GM21515 (cell line): ENCODE results near the gene CHTOP.
"Not testable (repeated sequence)": the region's sequence is repeated elsewhere in the genome, so short reads cannot be mapped to it uniquely, and the experiment has no call there.

Experiments used
- ATAC-seq: cut with Tn5 transposase; IDR thresholded peaks from one replicate; pipeline ENCODE4 v1.9.1; 2021; ENCODE audit not compliant: unreplicated experiment

The CHTOP gene

GRCh38 chr1:153631047-153632022, 2.5 kb upstream of the CHTOP start:
- no peak for ATAC-seq

DNA sequence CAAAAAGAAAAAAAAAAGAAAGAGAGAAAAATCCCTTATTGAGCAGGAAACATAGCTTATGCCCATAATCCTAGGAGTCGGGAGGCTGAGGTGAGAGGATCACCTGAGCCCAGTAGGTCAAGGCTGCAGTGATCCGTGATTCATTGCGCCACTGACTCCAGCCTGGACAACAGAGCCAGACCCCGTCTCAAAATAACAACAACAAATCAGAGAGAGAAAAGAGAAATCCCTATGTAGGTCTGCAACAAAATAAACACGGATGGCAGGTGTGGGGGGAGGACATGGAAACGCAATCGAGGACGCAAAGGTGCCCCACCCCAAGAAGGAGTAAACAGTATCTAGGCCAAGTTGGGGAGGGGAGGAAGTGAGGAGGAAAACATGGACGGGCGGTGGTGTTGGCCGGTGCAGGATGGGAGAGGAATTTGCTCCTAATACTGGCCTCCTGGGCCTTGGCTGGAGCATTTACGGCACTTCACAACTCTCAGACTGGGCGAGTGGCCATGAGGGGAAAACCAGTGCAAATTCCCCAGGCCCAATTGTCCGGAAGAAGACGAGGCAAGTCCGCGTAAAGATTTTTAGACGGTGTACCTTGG, 609 bp upstream of the CHTOP start:
- ATAC-seq = no peak

DNA sequence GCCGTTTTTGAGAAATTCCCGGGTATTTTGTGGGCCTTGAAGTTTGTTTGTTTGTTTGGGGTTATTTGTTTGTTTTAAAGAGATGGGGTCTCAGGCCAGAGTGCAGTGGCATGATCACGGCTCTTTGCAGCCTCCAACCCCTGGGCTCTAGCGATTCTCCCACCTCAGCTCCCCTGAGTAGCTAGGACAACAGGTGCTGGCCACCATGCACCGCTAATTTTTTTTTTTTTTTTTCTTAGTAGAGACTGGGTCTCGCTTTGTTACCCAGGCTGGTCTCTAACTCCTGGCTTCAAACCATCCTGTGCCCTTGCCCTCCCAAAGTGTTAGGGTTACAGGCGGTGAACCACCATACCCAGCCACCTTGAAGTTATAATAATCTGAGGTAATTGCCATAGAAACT, 2.0 kb downstream of the CHTOP start:
- no peak for ATAC-seq

DNA sequence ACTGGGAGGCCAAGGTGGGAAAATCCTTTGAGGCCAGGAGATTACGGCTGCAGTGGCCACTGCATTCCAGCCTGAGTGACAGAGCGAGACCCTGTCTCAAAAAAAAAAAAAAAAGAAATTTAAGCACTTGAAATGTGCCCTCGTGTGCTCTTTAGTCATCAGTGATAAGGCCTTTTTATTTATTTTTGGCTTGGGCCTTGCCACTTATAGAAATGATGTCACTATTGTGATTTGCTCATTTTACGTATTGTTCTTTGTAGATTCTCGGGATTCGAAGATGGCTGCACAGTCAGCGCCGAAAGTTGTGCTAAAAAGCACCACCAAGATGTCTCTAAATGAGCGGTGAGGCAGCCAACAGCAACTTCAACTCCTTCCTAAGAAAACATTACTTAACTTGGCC, 2.4 kb downstream of the CHTOP start:
- ATAC-seq = no peak

GRCh38 chr1:153638261-153638660, 4.4 kb downstream of the CHTOP start:
- ATAC-seq = no peak

DNA sequence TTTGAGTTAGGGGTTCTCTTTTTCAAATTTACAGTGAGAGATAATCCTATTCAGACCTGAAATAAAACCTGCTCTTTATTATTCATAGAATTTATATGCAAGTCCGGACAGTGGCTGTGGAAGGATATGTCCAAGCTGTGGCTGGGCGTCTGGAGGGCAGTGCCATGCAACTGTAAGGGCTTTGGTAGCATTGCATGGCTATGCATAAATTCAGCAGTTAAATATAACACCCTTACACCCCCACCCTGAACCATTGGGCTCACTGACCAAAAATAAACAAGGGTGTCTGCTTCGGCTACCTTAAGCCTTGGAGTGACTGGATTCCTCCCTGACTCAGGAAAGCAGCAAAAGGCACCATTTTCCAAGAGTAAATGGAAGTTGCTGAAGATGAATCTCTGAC, 5.4 kb downstream of the CHTOP start:
- ATAC-seq = no peak

DNA sequence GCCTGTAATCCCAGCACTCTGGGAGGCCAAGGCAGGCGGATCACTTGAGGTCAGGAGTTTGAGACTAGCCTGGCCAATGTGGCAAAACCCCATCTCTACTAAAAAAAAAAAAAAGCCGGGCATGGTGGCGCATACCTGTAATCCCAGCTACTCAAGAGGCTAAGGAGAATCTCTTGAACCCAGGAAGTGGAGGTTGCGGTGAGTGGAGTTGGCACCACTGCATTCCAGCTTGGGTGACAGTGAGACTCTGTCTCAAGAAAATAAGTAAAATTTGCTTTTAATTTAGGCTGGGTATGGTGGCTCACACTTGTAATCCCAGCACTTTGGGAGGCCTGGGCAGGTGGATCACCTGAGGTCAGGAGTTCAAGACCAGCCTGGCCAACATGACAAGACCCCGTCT, 6.3 kb downstream of the CHTOP start:
- ATAC-seq = not testable (repeated sequence)

- ATAC-seq = no peak
Observed at GRCh38 chr1:153640861-153641260, 7.0 kb downstream of the CHTOP start.

- no peak for ATAC-seq
Observed at GRCh38 chr1:153642161-153642560, 8.3 kb downstream of the CHTOP start.

DNA sequence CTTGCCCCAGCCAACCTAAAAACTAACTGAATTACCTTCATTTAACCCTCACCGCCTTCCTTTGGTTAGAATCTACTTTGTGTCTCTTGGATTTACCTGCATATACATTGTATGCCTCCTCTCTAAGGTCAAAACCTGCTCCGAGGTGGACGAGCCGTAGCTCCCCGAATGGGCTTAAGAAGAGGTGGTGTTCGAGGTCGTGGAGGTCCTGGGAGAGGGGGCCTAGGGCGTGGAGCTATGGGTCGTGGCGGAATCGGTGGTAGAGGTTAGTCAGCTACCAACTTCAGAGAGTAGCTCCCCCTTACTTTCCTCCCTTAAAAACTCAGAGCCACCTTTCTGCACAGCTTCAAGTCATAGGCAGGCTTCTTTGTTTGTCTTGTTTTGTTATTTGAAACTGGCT, 9.2 kb downstream of the CHTOP start:
- no peak for ATAC-seq

DNA sequence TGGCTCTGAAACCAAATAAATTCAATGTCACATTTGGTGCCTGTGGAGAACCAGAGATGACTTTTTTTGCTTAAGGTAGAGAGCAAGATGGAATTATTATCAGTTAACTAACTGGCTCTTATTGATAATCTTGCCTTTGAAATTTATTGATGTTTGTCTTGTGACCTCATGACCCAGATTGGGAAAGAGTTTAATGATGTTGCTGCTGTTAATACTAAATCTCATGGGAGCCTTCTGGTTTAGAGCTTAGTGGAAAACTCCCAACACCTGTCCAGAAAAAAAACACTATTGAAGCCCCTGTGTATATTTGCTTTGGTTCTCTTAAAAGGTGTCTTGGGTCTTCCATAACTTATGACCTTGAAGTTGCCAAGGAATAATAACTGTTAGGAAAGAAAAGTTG, 9.9 kb downstream of the CHTOP start:
- ATAC-seq = no peak

- ATAC-seq = no peak
Observed at GRCh38 chr1:153646672-153647345, 12.9 kb downstream of the CHTOP start.

DNA sequence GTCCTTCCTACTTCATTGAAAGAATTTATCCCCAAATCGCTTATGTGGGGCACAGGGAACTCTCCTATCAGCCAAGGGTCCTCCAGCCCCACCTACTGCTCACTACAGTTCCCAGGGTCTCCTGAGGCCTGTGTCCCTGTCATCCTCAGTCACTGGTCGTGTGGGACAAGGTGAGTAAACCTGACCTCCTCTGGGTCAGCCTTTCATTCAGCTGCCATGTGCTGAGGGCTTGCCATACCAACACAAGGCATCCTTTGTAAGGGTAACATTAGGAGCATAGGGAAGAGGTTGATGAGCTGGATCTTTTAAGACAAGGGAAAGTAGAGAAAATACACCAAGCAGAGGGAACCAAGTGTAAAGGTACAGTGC, 13.5 kb downstream of the CHTOP start:
- no peak for ATAC-seq

DNA sequence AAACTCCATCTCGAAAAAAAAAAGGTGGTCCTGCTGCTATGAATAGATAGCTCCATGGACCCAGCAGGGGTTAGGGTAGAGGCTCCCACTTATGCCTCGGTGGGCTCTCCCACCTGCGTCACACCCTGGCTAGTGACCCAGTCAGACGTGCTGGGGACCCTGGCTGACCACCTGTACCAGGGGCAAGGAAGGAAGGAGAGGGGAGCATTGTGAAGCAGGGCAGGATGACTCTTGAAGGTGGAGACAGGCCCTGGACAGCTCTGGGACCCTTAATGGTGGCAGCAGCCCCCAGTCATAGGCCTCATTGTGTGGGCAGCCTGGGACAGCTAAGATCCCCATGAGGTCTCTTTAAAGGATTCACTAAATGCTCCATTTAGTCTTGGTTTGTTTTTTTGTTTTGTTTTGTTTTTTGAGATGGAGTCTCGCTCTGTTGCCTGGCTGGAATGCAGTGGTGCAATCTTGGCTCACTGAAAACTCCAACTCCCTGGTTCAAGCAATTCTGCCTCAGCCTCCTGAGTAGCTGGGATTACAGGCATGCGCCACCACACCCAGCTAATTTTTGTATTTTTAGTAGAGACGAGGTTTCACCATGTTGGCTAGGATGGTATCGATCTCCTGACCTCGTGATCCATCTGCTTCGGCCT, 14.3 kb downstream of the CHTOP start:
- ATAC-seq = no peak

- no peak for ATAC-seq
Observed at GRCh38 chr1:153649137-153649862, 15.4 kb downstream of the CHTOP start.

DNA sequence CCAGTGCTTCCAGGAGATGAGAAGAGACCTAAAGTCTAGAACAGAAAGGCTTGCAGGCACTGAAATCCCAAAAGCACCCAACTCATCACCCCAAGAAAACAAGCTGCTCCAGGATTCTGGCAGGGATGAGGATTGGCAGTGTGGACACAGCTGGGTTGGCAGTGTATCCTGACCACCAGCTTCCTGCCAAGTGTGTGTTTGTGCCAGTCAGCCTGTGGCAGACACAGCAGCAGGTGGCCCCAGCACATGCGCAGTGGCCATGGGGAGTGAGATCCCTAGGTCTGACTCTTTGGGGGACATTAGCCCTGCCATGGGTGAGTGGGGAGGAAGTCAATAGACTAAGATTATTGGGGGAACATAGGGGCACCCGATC, 16.0 kb downstream of the CHTOP start:
- ATAC-seq = no peak

DNA sequence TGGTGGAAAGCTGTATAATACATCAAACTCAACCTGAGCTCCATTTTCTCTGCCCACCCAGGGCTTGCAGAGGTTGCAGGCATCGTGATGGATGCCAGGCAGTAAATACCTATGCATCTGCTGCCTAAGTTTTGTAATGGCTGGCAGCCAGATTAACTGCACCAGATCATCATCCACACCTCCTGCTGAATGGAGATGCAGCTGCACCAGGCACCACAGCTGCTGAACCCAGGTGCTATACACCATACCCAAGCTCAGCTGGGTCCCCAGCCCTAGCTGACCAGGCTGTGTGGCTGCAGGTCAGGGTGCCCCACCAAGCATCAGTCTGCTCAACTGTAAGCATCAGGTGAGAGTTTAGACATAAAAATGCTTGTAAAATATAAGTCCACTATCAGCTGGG, 17.9 kb downstream of the CHTOP start:
- ATAC-seq = no peak

DNA sequence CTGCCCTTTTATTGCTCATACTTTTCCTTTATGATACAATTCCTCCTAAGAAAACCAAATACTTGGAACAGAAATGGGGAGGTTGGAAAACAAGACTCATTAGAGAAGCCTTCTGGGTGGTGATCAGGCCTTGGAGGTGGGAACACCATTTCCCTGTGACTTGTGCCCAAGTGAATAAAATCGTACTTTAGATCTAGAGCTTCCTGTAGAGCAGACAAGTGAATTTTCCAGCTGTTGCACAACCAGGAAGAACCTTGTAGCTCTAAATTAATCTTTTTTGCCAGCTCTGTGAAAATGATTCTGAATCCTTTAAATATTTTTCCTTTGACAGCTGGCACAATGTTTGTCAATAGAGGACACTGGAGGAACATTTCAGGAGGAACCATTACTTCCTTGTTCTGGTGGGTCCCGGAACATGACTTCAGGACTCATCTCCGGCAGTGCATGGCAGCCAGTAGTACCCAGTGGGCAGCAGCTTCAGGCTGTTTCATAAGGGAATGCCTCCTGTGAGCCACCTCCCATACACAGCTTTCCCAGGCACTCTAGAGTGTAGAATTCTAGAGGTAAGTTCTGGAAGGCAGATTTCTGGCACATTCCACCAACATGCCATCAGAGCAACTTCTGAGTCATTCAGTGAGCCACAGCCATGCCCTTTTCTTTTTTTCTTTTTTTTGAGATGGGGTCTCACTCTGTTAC, 19.1 kb downstream of the CHTOP start:
- no peak for ATAC-seq

GRCh38 chr1:153655333-153655732, 21.5 kb downstream of the CHTOP start:
- no peak for ATAC-seq
